H1 (cell line): ENCODE measurements around the gene ZNF182. TPM values are rescaled to one million over a fixed set of nuclear protein-coding genes. Genes with fewer than 3 reads are reported as not detected.
"Not testable (repeated sequence)": the region's sequence is repeated elsewhere in the genome, so short reads cannot be mapped to it uniquely, and the experiment has no call there.

Source experiments
- CTCF ChIA-PET: fragments of 300-600 bp; sonication (Branson Sonifier 250); formaldehyde crosslinking; loops from one replicate; lab custom pipeline; 2021; ENCODE audit not compliant: partially characterized antibody; lab: Charles Lee
- POLR2A ChIA-PET: fragments of 300-600 bp; sonication (Branson Sonifier 250); formaldehyde crosslinking; loops from one replicate; lab custom pipeline; 2021; ENCODE audit warnings: inconsistent platforms; ENCODE audit not compliant: partially characterized antibody; lab: Charles Lee
- DNase-seq, 2 experiments: peaks; one replicate each; pipeline versions ENCODE4 v3.0.0 to v3.0.0-alpha.2; 2010 to 2022; ENCODE audit warnings: low spot score in 2 of 2, low read depth in 1 of 2, mixed read lengths in 1 of 2
- FAIRE-seq: peaks from 2 replicates; lab custom pipeline; 2011; peaks lifted over from hg19 to GRCh38; lab: Jason Lieb, UNC
- H2AFZ ChIP-seq: 2 replicates; pipeline ENCODE4 v1.8.1; 2012; ENCODE audit warnings: low read length, inconsistent platforms
- H2AK5ac ChIP-seq: 2 replicates; pipeline ENCODE4 v1.6.1; 2013; ENCODE audit warnings: low read depth, low read length
- H2BK120ac ChIP-seq: replicated peaks from 2 replicates; pipeline ENCODE3; 2013; ENCODE audit warnings: low read depth, low read length, inconsistent platforms
- H2BK12ac ChIP-seq: 2 replicates; pipeline ENCODE4 v1.6.1; 2013; ENCODE audit warnings: low read depth, low read length
- H2BK15ac ChIP-seq: 2 replicates; pipeline ENCODE4 v1.6.1; 2013; ENCODE audit warnings: low read length
- H2BK20ac ChIP-seq: 2 replicates; pipeline ENCODE4 v1.6.1; 2013; ENCODE audit warnings: low read length
- H2BK5ac ChIP-seq: 2 replicates; pipeline ENCODE4 v1.6.1; 2013; ENCODE audit warnings: low read depth, low read length
- H3K14ac ChIP-seq: 2 replicates; pipeline ENCODE4 v1.6.1; 2013; ENCODE audit warnings: inconsistent platforms; ENCODE audit not compliant: insufficient read length
- H3K18ac ChIP-seq: 2 replicates; pipeline ENCODE4 v1.6.1; 2013; ENCODE audit warnings: low read length; ENCODE audit errors: extremely low read depth
- H3K23ac ChIP-seq: 2 replicates; pipeline ENCODE4 v1.6.1; 2013; ENCODE audit warnings: inconsistent platforms; ENCODE audit not compliant: insufficient read length
- H3K23me2 ChIP-seq: 2 replicates; pipeline ENCODE4 v1.6.1; 2013; ENCODE audit warnings: low read depth, low read length
- H3K27ac ChIP-seq: 2 replicates; pipeline ENCODE4 v1.6.1; 2011; ENCODE audit warnings: low read depth, low read length, inconsistent platforms
- H3K27me3 ChIP-seq, 4 experiments: replicated peaks in 1 of 4; 1 replicate in 1 of 4; 2 replicates in 3 of 4; pipeline versions ENCODE4 v1.6.1 to v1.8.1; 2011 to 2013; ENCODE audit warnings: low read length in 3 of 4, mild to moderate bottlenecking in 3 of 4, inconsistent platforms in 2 of 4, mixed read lengths in 2 of 4, moderate library complexity in 1 of 4; ENCODE audit not compliant: control insufficient read depth in 3 of 4, insufficient read depth in 3 of 4; ENCODE audit errors: extremely low read depth in 1 of 4
- H3K36me3 ChIP-seq, 4 experiments: 2 replicates each; pipeline versions ENCODE4 v1.6.1 to v1.8.1; 2011 to 2013; ENCODE audit warnings: mild to moderate bottlenecking in 4 of 4, low read length in 3 of 4, moderate library complexity in 2 of 4, control low read depth in 1 of 4, inconsistent platforms in 1 of 4; ENCODE audit not compliant: insufficient read depth in 4 of 4, control insufficient read depth in 2 of 4
- H3K4ac ChIP-seq: replicated peaks from 2 replicates; pipeline ENCODE3; 2013; ENCODE audit warnings: low read length, low read depth, mixed read lengths, inconsistent platforms; ENCODE audit not compliant: insufficient read length
- H3K4me1 ChIP-seq, 4 experiments: replicated peaks in 1 of 4; 1 replicate in 1 of 4; 2 replicates in 3 of 4; pipeline versions ENCODE4 v1.6.1 to v1.8.1; 2011 to 2013; ENCODE audit warnings: low read length in 3 of 4, inconsistent platforms in 2 of 4, mixed read lengths in 1 of 4; ENCODE audit not compliant: insufficient read depth in 4 of 4, control insufficient read depth in 3 of 4
- H3K4me2 ChIP-seq, 2 experiments: 2 replicates each; pipeline versions ENCODE4 v1.6.1 to v1.8.1; 2011 to 2013; ENCODE audit warnings: low read depth in 2 of 2, low read length in 2 of 2, control low read depth in 1 of 2, inconsistent platforms in 1 of 2, mild to moderate bottlenecking in 1 of 2; ENCODE audit not compliant: insufficient read depth in 1 of 2
- H3K4me3 ChIP-seq, 4 experiments: fragments of 200-600, 300-600 bp in 1 of 4; sonication (generic), shearing (Covaris generic), sonication (Bioruptor Twin) in 1 of 4; 2 replicates each; pipeline versions ENCODE4 v1.5.1 to v1.8.1; 2011 to 2016; ENCODE audit warnings: low read length in 4 of 4, low read depth in 3 of 4, control low read depth in 2 of 4, inconsistent platforms in 2 of 4, mild to moderate bottlenecking in 2 of 4, mixed read lengths in 1 of 4, moderate library complexity in 1 of 4; ENCODE audit not compliant: insufficient read depth in 2 of 4; ENCODE audit errors: extremely low read depth in 1 of 4
- H3K56ac ChIP-seq: replicated peaks from 2 replicates; pipeline ENCODE3; 2013; ENCODE audit warnings: low read depth, mild to moderate bottlenecking, mixed read lengths, low read length, inconsistent platforms; ENCODE audit not compliant: insufficient read length
- H3K79me1 ChIP-seq: 2 replicates; pipeline ENCODE4 v1.6.1; 2013; ENCODE audit warnings: low read depth, low read length, control low read depth
- H3K79me2 ChIP-seq, 2 experiments: 2 replicates each; pipeline versions ENCODE4 v1.6.1 to v1.8.1; 2012 to 2013; ENCODE audit warnings: low read length in 2 of 2, mild to moderate bottlenecking in 2 of 2, inconsistent platforms in 1 of 2; ENCODE audit not compliant: insufficient read depth in 2 of 2, control insufficient read depth in 1 of 2
- H3K9ac ChIP-seq, 4 experiments: replicated peaks in 1 of 4; 1 replicate in 1 of 4; 2 replicates in 3 of 4; pipeline versions ENCODE4 v1.6.1 to v1.8.1; 2011 to 2013; ENCODE audit warnings: low read depth in 3 of 4, low read length in 3 of 4, control low read depth in 2 of 4, mild to moderate bottlenecking in 2 of 4, moderate library complexity in 2 of 4, inconsistent platforms in 1 of 4; ENCODE audit errors: extremely low read depth in 1 of 4
- H3K9me3 ChIP-seq, 2 experiments: 2 replicates each; pipeline versions ENCODE4 v1.6.1 to v1.8.1; 2012 to 2013; ENCODE audit warnings: mild to moderate bottlenecking in 2 of 2, moderate library complexity in 2 of 2, control low read depth in 1 of 2, inconsistent platforms in 1 of 2, low read depth in 1 of 2, low read length in 1 of 2, mixed read lengths in 1 of 2; ENCODE audit not compliant: insufficient read depth in 2 of 2
- H4K20me1 ChIP-seq, 2 experiments: replicated peaks in 1 of 2; 2 replicates each; pipeline versions ENCODE3 to v1.8.1; 2011 to 2013; ENCODE audit warnings: inconsistent platforms in 2 of 2, low read length in 2 of 2, mild to moderate bottlenecking in 1 of 2; ENCODE audit not compliant: insufficient read depth in 2 of 2, control insufficient read depth in 1 of 2
- H4K5ac ChIP-seq: 2 replicates; pipeline ENCODE4 v1.6.1; 2013; ENCODE audit warnings: low read length, low read depth, mixed read lengths, inconsistent platforms; ENCODE audit not compliant: insufficient read length
- H4K8ac ChIP-seq: 2 replicates; pipeline ENCODE4 v1.8.0; 2013; ENCODE audit warnings: mild to moderate bottlenecking, moderate library complexity, low read length, inconsistent platforms; ENCODE audit not compliant: insufficient read depth; ENCODE audit errors: extremely low read depth
- H4K91ac ChIP-seq: replicated peaks from 2 replicates; pipeline ENCODE3; 2013; ENCODE audit warnings: low read length, mixed read lengths, inconsistent platforms; ENCODE audit not compliant: insufficient read length
- WGBS, 2 experiments: shearing (Covaris generic) in 1 of 2; methylation state at CpG; one replicate each; pipeline versions ENCODE4 v1.1.6 to v1.1.7; 2013 to 2015; ENCODE audit warnings: low lambda C conversion rate in 2 of 2, mixed read lengths in 2 of 2, inconsistent platforms in 1 of 2, low coverage in 1 of 2, missing lambda C conversion rate in 1 of 2; ENCODE audit not compliant: insufficient replicate concordance in 2 of 2, insufficient coverage in 1 of 2, insufficient read length in 1 of 2; ENCODE audit errors: extremely low coverage in 1 of 2, missing lambda C conversion rate in 1 of 2; 5-methylcytosine and 5-hydroxymethylcytosine counted together
- polyA plus RNA-seq, 7 experiments: library from polyadenylated mRNA; depleted of rRNA in 3 of 7; stranded (reverse) in 5 of 7; unstranded in 2 of 7; fragments of >200 nt in 5 of 7; fragments of 200-250 nt in 2 of 7; gene quantifications; 1 replicate in 5 of 7; 2 replicates in 1 of 7; 4 replicates in 1 of 7; pipeline versions ENCODE4 v1.2.1 to v1.2.3, GENCODE V29; 2011 to 2013; ENCODE audit warnings: missing spikeins in 2 of 7, mixed read lengths in 2 of 7
- total RNA-seq: library from RNA; stranded (reverse); fragmentation: NEBNext Ultra II Directional; extraction: Animal tissue kit (Norgen Biotek cat#: 25700); gene quantifications from 2 replicates; pipeline ENCODE4 v1.2.1, GENCODE V29; 2021

Gene ZNF182
- total and polyA plus RNA-seq, 2 of the 8 experiments (the other 6 are each of a cell fraction or from before 2014, with no cell fraction given), result 1.3 to 8.2 TPM

GRCh38 chrX:47955295-47955694, 48.5 kb downstream of the ZNF182 start:
- POLR2A ChIA-PET, H2BK15ac ChIP-seq, H4K91ac ChIP-seq, H3K23me2 ChIP-seq, H3K36me3 ChIP-seq, H3K9ac ChIP-seq, H3K4me3 ChIP-seq, H3K23ac ChIP-seq, DNase-seq, H3K56ac ChIP-seq, H2BK120ac ChIP-seq, H3K4me2 ChIP-seq, H3K79me1 ChIP-seq, H3K79me2 ChIP-seq, H2AFZ ChIP-seq, H2BK20ac ChIP-seq, H3K9me3 ChIP-seq, H3K27me3 ChIP-seq, H4K5ac ChIP-seq, H3K14ac ChIP-seq, H2AK5ac ChIP-seq, H4K8ac ChIP-seq, H3K4ac ChIP-seq, H3K4me1 ChIP-seq, H2BK12ac ChIP-seq, H3K18ac ChIP-seq, H3K27ac ChIP-seq, CTCF ChIA-PET, H4K20me1 ChIP-seq, H2BK5ac ChIP-seq: not testable (repeated sequence)
- WGBS, 2 experiments, result 70% methylated on average over 2 of the region's 7 CpGs; no CpG with 5 or more reads in 1 of the 2 experiments
- peak; percentile 48 for FAIRE-seq
